HG03280 (cell line): Measurements from ENCODE around the gene JADE2.

Experiments used
- ATAC-seq: cut with Tn5 transposase; IDR thresholded peaks from one replicate; pipeline ENCODE4 v1.9.1; 2021; ENCODE audit warnings: mild to moderate bottlenecking, moderate library complexity; ENCODE audit not compliant: unreplicated experiment

JADE2 gene

GRCh38 chr5:134625559-134625958 lies 100.1 kb downstream of the JADE2 start:
- no peak for ATAC-seq

- ATAC-seq: no peak
Observed at GRCh38 chr5:134626369-134627014, 101.0 kb downstream of the JADE2 start.
